Smooth muscle cell (in vitro differentiated cells): Measurements from ENCODE around the gene CDK17. TPM values are rescaled to one million over a fixed set of nuclear protein-coding genes. Genes with fewer than 3 reads are reported as not detected.
"Not testable (repeated sequence)": the region's sequence is repeated elsewhere in the genome, so short reads cannot be mapped to it uniquely, and the experiment has no call there.

Experiments used
- DNase-seq: peaks from one replicate; lab custom pipeline; 2025; ENCODE audit not compliant: unreplicated experiment; lab: John Stamatoyannopoulos, UW
- H2AFZ ChIP-seq: fragments of 200-600 bp; sonication (generic); 2 replicates; pipeline ENCODE4 v1.6.0; 2016; ENCODE audit warnings: antibody characterized with exemption, low read depth, mild to moderate bottlenecking
- H3F3A ChIP-seq: fragments of 200-600 bp; sonication (generic); 2 replicates; pipeline ENCODE4 v1.6.0; 2017; ENCODE audit warnings: antibody characterized with exemption, low read depth
- H3K27ac ChIP-seq: fragments of 200-600 bp; sonication (generic); 2 replicates; pipeline ENCODE4 v1.5.1; 2016; ENCODE audit warnings: low read depth, mild to moderate bottlenecking
- H3K27me3 ChIP-seq: fragments of 200-600 bp; sonication (generic); 2 replicates; pipeline ENCODE4 v1.6.1; 2016; ENCODE audit warnings: low read depth, mild to moderate bottlenecking
- H3K36me3 ChIP-seq: fragments of 200-600 bp; sonication (generic); 2 replicates; pipeline ENCODE4 v1.5.1; 2016; ENCODE audit warnings: low read depth
- H3K4me1 ChIP-seq: fragments of 200-600 bp; sonication (generic); 2 replicates; pipeline ENCODE4 v1.5.1; 2016; ENCODE audit warnings: low read depth
- H3K4me2 ChIP-seq: fragments of 200-600 bp; sonication (generic); 2 replicates; pipeline ENCODE4 v1.6.0; 2016; ENCODE audit warnings: mild to moderate bottlenecking
- H3K4me3 ChIP-seq: fragments of 200-600 bp; sonication (generic); 2 replicates; pipeline ENCODE4 v1.5.1; 2016; ENCODE audit warnings: mild to moderate bottlenecking
- H3K79me2 ChIP-seq: fragments of 200-600 bp; sonication (generic); 2 replicates; pipeline ENCODE4 v1.6.0; 2016; ENCODE audit warnings: low read depth, mild to moderate bottlenecking
- H3K9ac ChIP-seq: fragments of 200-600 bp; sonication (generic); 2 replicates; pipeline ENCODE4 v1.6.0; 2016; ENCODE audit warnings: low read depth
- H3K9me3 ChIP-seq: fragments of 200-600 bp; sonication (generic); replicated peaks from 2 replicates; pipeline ENCODE4 v1.5.1; 2016; ENCODE audit warnings: low read depth
- H4K20me1 ChIP-seq: fragments of 200-600 bp; sonication (generic); 2 replicates; pipeline ENCODE4 v1.6.0; 2016; ENCODE audit warnings: low read depth
- WGBS: methylation state at CpG from one replicate; pipeline ENCODE4 v1.1.7; 2016; ENCODE audit warnings: low lambda C conversion rate; 5-methylcytosine and 5-hydroxymethylcytosine counted together
- polyA plus RNA-seq: library from polyadenylated mRNA; unstranded; fragments of >200 nt; fragmentation: Nextera tagmentation; extraction: Ambion mirVana; gene quantifications from 2 replicates; pipeline ENCODE4 v1.2.1, GENCODE V29; 2016
- total RNA-seq: library from RNA; depleted of rRNA; stranded (reverse); fragments of >200 nt; gene quantifications from 2 replicates; pipeline ENCODE4 v1.2.3, GENCODE V29; 2014
- TF ChIP-seq, protein P1 (sequence below): fragments of 200-600 bp; sonication (generic); IDR thresholded peaks from 2 replicates; pipeline ENCODE4 v1.5.1; 2017; ENCODE audit warnings: borderline replicate concordance, mild to moderate bottlenecking, antibody characterized with exemption; ENCODE audit not compliant: insufficient read depth, poor library complexity, severe bottlenecking

The CDK17 gene
- total and polyA plus RNA-seq, 2 experiments from 2014 or later = 16.0 to 49.8 TPM

DNA sequence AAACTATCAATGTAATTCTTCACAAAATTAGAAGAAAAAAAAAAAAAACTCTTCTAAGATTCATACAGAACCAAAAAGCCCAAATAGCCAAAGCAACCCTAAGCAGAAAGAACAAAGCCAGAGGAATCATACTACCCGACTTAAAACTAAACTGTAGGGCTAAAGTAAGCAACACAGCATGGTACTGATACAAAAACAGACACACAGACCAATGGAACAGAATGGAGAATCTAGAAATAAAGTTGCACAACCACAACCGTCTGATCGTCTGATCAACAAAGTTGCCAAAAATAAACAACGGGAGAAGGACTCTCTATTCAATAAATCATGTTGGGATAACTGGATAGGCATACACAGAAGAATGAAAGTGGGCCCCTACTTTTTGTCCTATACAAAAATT, 16.9 kb downstream of the CDK17 start:
- Histone ChIP-seq H4K20me1 (peaks cover 98% of the 10 kb centered on the region), H3K4me2 (no peak overlapping the region)

GRCh38 chr12:96379743-96380142, 20.5 kb downstream of the CDK17 start:
- H3K27ac ChIP-seq, H3K4me3 ChIP-seq, H2AFZ ChIP-seq, H3K4me1 ChIP-seq, H3K4me2 ChIP-seq, H3K9me3 ChIP-seq, H3F3A ChIP-seq, H3K27me3 ChIP-seq, H3K36me3 ChIP-seq, H3K9ac ChIP-seq, DNase-seq: not testable (repeated sequence)
- 97% methylated on average over 4 of the region's 4 CpGs for WGBS
- H4K20me1 ChIP-seq = peaks cover 97% of the 10 kb centered on the region
- peaks cover 98% of the 10 kb centered on the region for H3K79me2 ChIP-seq

More for the DNA sequence above, 16.9 kb downstream of the CDK17 start:
- Histone ChIP-seq H3K27ac (no peak overlapping the region), H2AFZ (no peak overlapping the region), H3K79me2 (peaks cover 100% of the 10 kb centered on the region), H3K27me3 (no peaks in the 10 kb centered on the region), H3K4me1 (no peaks in the 10 kb centered on the region), H3K36me3 (no peaks in the 10 kb centered on the region), H3F3A (no peaks in the 10 kb centered on the region), H3K9me3 (no peaks in the 10 kb centered on the region), H3K4me3 (no peak overlapping the region), H3K9ac (no peak overlapping the region)
- WGBS = 85% methylated on average over 4 of the region's 4 CpGs
- DNase-seq = no peak
- TF ChIP-seq, protein P1, sequence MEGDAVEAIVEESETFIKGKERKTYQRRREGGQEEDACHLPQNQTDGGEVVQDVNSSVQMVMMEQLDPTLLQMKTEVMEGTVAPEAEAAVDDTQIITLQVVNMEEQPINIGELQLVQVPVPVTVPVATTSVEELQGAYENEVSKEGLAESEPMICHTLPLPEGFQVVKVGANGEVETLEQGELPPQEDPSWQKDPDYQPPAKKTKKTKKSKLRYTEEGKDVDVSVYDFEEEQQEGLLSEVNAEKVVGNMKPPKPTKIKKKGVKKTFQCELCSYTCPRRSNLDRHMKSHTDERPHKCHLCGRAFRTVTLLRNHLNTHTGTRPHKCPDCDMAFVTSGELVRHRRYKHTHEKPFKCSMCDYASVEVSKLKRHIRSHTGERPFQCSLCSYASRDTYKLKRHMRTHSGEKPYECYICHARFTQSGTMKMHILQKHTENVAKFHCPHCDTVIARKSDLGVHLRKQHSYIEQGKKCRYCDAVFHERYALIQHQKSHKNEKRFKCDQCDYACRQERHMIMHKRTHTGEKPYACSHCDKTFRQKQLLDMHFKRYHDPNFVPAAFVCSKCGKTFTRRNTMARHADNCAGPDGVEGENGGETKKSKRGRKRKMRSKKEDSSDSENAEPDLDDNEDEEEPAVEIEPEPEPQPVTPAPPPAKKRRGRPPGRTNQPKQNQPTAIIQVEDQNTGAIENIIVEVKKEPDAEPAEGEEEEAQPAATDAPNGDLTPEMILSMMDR = no peak

GRCh38 chr12:96378319-96378718, 21.9 kb downstream of the CDK17 start:
- peaks cover 97% of the 10 kb centered on the region for H4K20me1 ChIP-seq
- no peaks in the 10 kb centered on the region for H3K27me3 ChIP-seq
- 100% methylated on average over 1 of the region's 1 CpG for WGBS

GRCh38 chr12:96376865-96377264, 23.4 kb downstream of the CDK17 start:
- no peaks in the 10 kb centered on the region for H3F3A ChIP-seq
- H3K27me3 ChIP-seq = no peaks in the 10 kb centered on the region
- peaks cover 97% of the 10 kb centered on the region for H4K20me1 ChIP-seq
- peaks cover 98% of the 10 kb centered on the region for H3K79me2 ChIP-seq
- H3K9me3 ChIP-seq = no peaks in the 10 kb centered on the region
- no peak overlapping the region for H3K9ac ChIP-seq
- DNase-seq = no peak
- H3K4me2 ChIP-seq = no peak overlapping the region
- TF ChIP-seq, protein P1 = no peak
- H2AFZ ChIP-seq = no peak overlapping the region
- H3K27ac ChIP-seq = no peak overlapping the region
- H3K4me1 ChIP-seq = peaks cover 6% of the 10 kb centered on the region
- no peak overlapping the region for H3K4me3 ChIP-seq
- no peaks in the 10 kb centered on the region for H3K36me3 ChIP-seq

More at GRCh38 chr12:96378319-96378718, 21.9 kb downstream of the CDK17 start:
- no peaks in the 10 kb centered on the region for H3K4me1 ChIP-seq
- H2AFZ ChIP-seq = no peak overlapping the region
- TF ChIP-seq, protein P1 = no peak
- no peak for DNase-seq
- H3K27ac ChIP-seq = no peak overlapping the region
- no peak overlapping the region for H3K9ac ChIP-seq
- H3K4me2 ChIP-seq = no peak overlapping the region
- H3K4me3 ChIP-seq = no peak overlapping the region
- no peaks in the 10 kb centered on the region for H3K9me3 ChIP-seq
- peaks cover 98% of the 10 kb centered on the region for H3K79me2 ChIP-seq
- no peaks in the 10 kb centered on the region for H3K36me3 ChIP-seq
- H3F3A ChIP-seq = no peaks in the 10 kb centered on the region
